Measurements from ENCODE around the gene P2RY6. TPM values are rescaled to one million over a fixed set of nuclear protein-coding genes. Genes with fewer than 3 reads are reported as not detected.

The P2RY6 gene
- polyA plus RNA-seq, 1 donor = 2.4 TPM

- DNase-seq = no peak
Measured at GRCh38 chr11:73338279-73338678, 66.1 kb downstream of the P2RY6 start.

GRCh38 chr11:73340164-73340563, 68.0 kb downstream of the P2RY6 start:
- DNase-seq = no peak

GRCh38 chr11:73342633-73343032, 70.5 kb downstream of the P2RY6 start:
- no peak for DNase-seq

GRCh38 chr11:73343076-73343873, 71.1 kb downstream of the P2RY6 start:
- no peak for DNase-seq

- no peak for DNase-seq
Measured at GRCh38 chr11:73344191-73344607, 72.1 kb downstream of the P2RY6 start.

GRCh38 chr11:73345481-73346160, 73.5 kb downstream of the P2RY6 start:
- DNase-seq = no peak

- DNase-seq = no peak
Measured at GRCh38 chr11:73346186-73346935, 74.2 kb downstream of the P2RY6 start.

- DNase-seq = no peak
Measured at GRCh38 chr11:73347067-73347466, 74.9 kb downstream of the P2RY6 start.

Other genes with a start within 250 kb of the P2RY6 start
- gene FCHSD2, start 130.0 kb upstream of the P2RY6 start, polyA plus RNA-seq (ENCODE audit: insufficient read length) = 27.4 TPM
- gene P2RY2, start 54.1 kb upstream of the P2RY6 start, polyA plus RNA-seq (ENCODE audit: insufficient read length) = 2.7 TPM
- gene ARHGEF17, start 35.9 kb downstream of the P2RY6 start, polyA plus RNA-seq (ENCODE audit: insufficient read length) = 60.3 TPM
- gene RELT, start 104.1 kb downstream of the P2RY6 start, polyA plus RNA-seq (ENCODE audit: insufficient read length) = 3.6 TPM